CD1c-positive myeloid dendritic cell (primary cell): ENCODE results near the gene UNC13C.

Experiments used
- DNase-seq: peaks from one replicate; pipeline ENCODE4 v3.0.0-alpha.2; 2016; ENCODE audit errors: extremely low spot score

Gene UNC13C

DNA sequence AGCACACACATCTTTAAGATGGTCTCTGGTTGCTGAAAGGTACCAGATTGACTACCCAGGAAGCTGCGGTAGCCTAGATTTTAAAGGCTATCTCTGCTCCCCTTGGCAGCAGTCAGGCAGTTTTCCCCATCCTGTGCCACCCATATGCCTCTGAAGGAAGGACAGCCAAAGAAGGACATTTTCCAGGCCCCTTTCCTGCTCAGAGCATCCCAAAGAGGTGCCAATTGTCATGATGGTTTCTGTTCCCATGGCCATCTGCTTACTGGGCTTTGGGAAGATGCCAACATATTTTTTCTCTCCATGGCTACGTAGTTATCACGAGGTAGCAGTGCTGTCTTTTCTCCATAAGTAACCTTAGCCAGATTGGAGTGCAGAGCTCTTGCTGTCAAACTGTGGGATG, 39.7 kb downstream of the UNC13C start:
- no peak for DNase-seq

DNA sequence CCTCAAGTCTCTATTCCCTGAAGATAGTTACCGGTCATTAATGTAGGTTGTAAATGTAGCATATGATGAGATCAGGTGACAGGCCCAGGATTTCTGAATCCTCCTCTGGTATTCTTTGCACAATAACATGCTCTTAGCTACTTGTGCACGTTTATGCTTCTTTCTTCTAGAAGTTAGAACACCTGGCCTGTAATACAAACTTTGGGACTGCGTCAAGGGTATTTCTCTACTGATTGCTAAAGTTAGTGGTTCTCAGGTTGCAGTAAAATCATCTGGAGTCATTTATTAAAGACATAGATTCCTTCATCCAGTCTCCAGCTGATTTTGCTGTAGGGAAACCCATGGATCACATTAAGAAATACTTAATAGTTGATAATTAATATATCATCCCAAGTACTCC, 48.0 kb downstream of the UNC13C start:
- no peak for DNase-seq

DNA sequence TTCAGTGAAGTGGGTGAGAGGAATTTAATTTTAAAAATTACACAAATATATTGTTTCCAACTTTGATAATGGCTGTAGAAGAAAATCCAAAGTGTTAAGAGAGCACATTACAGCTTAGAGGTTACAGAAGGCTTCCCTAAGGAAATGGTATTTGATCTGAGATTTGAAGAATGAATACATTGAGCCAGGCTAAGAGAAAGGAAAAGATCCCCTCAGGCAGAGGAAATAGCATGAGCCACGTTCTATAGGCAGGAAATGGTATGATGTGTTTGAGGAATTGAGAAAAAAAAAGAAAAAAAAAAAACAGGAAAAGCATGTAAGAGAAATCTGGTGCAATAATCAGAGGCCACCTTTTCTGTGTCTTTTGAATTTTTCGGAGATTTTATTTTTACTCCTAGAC, 48.6 kb downstream of the UNC13C start:
- no peak for DNase-seq

DNA sequence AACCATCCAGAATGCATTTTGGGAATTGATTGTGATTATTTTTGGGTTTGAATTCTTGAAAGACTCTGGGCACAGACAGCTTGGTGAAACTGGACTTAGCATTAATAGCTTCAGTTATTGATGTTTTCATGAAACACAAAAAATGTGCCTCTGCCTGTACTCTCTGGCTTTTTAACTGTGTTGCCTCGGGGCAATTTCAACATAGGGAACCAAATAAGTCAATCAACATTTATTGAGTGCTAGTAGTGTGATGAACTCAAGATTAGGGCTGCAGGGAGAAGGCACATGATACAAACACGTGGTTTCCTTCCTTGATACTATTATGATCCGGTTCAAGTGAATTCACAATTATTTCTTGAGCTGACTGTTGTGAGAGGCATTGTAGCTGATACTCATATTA, 50.8 kb downstream of the UNC13C start:
- no peak for DNase-seq

DNA sequence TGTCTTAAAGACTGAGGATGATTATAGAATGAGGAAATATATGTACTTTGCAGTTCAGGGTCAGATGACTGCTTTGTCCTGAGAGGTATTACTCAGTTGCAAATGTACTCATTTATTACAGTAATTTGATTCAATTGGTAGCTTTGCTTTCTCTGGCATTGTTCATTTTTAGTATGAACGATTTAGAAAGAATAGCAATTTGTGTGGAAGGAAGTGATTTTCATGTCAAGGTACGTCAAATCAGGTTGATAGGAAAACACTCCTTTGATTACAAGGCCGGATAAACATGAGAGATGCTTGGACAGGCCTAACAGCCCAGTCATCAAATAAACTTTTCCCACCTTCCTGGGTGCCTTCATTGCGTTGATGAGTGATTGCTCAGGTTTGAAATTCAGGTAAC, 53.8 kb downstream of the UNC13C start:
- DNase-seq: no peak

DNA sequence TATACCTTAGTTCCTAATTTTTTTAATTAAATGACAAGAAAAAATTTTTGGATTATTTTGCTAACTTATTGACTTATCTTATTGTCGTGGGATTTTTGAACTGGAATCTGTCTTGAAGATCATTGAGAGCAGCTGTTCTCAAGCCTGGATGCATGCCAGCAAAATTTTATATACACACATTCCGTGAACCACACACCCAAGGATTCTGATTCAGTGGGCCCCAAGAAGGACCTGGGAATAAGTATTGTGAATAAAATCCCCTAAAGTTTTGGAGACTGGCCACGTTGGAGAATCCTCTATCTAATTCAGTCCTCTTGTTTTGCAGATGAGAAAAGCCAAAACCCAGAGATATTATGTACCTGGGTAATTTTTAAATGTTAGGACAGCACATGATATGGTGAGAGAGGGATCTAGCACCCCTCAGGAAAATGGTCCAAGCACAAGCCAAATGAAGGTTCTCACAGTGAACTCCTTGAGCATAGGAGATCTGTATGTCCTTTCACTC, 55.2 kb downstream of the UNC13C start:
- no peak for DNase-seq

DNA sequence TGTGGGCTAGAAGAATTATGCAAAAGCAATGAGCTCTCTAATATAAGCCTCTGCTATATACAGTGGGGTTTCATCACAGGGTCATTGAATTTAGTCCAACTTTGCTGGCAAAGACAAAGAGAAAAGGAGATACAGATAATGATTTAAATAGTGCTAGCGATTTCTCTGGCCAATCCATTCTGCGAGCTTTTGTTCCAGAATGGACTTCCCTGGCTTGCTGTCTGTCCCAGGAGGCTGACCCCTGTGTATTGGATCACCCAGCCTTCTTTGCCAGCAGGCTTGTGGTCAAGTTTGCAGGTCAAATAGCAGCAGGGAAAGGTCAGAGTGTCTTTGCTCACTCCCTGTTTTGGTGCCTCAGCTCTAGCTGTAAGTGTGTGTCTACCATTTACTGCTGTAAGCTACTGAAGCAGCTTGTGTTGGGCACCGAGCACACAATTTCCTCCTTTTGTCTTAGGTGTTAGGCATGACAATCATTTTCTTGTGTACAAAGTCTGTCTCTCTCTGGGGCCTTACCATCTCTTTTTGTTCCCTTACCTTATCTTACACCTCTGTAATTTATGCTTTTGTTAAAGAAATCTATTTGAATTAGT, 55.7 kb downstream of the UNC13C start:
- DNase-seq: no peak

DNA sequence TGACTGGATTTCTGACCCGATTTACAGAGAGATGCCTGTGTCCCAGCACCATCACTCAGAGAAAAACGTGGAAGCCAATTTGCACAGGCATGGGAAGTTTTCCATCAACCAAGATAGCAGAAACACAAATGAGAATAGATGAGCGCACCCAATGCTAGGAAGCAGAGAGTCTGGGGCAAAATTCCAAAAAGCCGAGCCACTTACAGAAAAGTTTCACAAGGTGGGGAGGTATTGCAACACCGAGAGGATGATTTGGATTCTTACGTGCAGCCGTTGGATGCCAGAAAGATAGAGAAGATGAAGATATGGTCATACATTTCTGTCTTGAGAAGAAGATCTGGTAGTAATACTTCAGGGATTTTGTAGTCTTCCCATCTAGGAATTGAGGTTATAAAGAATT, 57.4 kb downstream of the UNC13C start:
- no peak for DNase-seq

DNA sequence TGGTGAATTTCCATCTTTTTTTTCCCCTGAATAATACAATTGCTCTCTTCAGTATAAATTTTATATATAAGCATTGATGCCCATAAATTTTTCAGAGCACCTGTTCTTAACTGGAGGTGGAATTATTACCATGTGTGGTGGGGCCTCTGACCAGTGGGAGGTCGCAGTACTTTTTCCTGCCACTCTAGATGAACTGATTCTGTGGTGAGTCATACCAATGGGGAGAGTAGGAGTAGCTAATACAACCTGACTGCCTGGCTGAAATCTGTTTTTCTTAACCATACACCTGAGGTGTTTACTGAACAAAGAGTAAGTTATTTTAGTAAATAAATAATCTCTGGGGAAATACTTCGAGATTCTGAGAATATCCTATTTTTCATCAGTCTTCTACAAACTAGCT, 67.2 kb downstream of the UNC13C start:
- DNase-seq: no peak

DNA sequence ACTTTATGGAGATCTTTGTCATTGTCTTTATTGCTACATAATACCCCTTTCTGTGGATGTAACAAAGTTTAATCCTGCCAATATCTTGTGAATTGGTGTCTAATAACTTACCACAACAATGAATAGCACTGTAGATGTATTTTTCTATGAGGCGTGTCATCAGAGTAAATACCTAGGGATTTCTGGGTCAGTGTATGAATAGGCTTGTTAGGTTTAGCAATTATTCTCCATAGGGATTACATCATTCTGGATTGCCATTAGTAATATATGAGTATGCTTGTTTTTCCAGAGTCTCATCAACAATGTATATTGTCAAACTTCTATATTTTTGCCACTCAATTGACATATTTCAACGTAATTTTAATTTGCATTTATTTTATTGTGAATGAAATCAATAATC, 67.9 kb downstream of the UNC13C start:
- no peak for DNase-seq

DNA sequence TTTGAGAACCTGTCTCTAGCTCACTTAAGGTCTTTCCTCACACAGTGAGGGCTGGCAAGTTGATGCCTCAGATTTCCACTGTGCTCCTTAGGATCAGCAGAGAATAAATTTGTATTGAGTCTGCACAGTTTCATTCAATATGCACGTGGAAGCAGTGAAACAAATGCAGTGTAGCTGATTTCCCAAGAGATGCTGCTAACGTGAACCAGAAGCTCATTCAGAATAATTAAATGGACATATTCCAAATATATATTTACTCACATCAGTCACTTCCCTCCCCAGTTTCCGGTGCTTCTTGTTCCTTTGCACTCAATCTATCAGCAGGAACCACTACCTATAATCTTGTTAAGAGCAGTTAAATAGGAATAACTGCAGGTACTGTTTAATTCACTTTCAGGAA, 86.1 kb downstream of the UNC13C start:
- no peak for DNase-seq

DNA sequence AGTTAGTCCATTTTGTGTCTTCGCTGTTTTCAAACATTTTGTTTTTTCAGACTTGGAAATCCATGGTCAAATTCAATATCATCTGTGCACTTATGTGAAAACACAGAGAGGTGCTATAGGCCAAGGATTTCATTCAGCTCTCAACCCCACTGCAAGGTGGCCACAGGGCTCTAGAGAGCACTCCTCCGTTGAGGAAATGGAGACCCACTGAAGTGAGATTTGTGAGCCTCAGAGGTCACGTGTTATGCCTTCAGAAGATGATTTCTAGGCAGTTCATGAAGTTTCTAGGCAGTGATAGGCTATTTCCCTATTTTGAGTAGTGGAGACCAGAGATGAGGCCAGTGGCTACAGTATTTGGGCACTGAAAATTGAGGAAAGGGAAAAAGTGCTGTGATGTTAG, 88.2 kb downstream of the UNC13C start:
- DNase-seq: no peak

DNA sequence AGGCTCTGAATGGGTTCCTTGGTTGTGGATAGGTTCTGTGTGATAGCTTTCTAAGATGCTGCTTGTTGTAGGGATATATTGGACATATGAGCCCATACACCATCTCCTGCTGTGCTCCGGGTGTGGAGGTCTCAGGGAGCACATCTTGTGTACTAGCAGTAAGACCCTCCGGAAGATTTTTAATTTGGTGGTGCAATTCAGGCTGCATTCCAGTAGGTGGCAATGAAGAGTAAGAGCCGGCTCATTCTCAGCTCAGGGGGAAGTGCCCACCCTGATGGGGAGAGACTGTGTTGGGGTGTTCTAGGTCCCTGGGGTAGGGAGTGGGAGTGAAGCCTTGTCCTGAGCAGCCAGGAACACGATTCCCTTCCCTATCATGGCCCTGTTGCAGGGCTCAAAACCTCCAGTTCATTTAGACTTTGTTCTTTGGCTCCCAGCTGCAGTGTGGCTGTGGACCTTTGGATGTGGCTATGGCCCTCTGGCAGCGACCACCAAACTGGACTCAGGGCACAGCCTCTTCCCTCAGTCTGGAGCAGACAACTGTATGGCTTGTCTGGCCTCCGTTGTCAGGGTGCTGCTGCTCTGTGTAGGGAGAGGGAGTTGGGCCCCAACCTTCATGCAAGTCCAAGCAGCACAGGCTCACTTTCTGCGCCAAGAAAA, 104.7 kb downstream of the UNC13C start:
- peak; percentile 36 for DNase-seq

DNA sequence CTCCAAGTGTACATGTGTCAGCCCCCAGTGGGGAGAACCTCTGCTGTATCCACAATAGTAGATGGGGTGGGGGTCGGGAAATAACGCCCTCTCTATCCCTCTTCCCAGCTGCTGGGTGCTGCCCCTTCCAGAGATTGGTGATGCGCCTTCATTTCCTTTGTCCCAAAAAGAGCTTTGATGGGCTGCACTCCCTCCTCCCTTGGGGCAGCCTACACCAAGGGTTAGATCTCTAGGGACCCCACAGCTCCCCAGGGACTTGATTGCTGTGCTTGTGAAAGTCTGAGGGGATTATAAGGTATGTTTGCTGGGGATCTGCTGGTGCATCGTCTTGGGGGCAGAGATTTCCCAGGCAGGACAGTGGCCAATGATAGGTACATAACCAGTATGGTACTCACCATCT, 105.3 kb downstream of the UNC13C start:
- no peak for DNase-seq

DNA sequence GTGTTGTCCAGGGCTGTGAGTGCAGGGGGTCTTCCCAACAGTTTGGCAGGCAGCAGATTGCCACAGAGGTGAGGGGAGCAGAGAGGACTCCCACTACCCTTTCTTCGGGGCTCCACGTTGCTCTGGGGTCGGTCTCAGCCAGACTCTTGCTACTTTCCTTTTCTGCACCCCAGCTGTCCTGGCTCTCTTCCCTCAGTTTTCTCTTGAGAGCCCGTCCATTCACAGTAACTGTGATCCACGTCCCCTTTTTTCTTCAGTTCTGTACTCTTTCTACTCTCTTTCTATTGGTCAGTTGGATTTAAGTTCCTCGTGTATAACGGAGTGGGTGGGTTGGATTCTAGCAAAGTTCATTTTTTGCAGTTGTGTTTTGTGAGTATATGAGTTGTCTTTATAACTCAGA, 105.8 kb downstream of the UNC13C start:
- no peak for DNase-seq

DNA sequence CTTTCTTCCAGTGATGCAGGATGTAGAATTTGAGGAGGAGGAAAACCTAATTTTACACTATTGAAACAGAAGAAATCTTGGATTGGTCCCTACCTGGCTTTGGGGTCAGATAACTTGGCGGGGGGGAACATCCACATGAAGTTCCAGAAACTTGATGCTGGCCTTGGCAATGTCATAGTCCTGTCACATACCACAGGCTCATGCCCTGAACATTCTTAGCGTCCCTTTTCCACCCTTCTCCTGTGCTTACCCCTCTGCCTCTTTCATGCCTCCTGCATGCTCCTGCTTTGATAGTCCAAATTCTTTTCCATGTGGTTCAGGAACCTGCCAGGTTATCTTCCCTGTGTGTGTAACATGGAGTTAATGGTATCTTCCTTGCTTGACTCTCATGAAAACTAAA, 110.6 kb downstream of the UNC13C start:
- DNase-seq: no peak

DNA sequence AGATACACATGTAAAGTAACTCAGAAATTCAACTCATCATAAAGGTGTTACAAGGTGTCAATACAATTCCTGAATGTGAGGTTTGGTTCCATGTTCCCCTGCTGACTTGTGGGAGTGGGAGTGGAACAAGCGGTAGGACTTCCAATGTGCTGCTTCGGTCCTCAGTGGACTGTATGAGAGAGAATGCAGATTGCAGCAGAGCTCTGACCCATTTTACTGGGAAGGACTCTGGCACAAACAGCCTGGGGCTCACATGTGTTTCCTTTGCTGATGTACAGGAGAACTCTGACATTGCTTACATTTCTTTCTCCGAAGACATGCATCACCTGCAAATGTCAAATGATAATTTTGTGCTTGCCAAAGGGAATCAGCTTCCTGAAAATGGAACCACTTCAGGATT, 111.5 kb downstream of the UNC13C start:
- no peak for DNase-seq

DNA sequence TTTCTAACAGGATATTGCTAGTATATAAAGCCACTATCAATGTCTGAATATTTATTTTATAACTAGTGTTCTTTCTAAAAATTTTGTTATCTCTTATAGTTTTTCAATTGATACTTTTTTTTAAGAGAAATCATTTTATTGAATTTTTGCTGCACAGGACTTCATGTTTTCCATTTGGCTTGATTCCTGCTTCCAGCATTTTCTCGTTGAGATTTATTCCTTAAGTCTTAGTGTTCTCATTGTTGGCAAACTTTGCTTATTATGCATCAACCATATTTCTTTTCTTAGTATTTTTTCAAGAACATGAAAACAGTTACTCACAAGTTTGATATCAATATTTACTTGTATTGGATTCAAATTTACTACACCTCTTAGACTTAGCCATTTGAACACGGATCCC, 113.4 kb downstream of the UNC13C start:
- DNase-seq: no peak

DNA sequence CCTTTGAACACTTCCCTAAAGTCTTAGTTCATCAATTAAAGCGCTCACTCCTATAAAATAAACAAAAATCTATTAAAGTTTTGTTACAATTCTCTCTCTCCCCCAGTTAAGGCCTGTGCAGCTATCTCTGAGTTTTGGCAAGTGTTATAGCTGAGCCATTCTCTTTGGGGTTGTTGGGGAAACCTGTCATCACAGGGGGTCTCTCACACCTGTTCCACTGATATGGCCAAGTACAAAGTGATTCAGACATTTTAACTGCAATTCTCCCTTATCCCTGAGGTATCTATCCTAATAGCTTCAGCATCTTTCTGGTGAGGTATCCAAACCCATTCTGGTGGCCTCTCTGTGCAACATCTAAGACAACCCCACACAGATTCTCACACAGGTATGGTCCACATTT, 116.4 kb downstream of the UNC13C start:
- no peak for DNase-seq

DNA sequence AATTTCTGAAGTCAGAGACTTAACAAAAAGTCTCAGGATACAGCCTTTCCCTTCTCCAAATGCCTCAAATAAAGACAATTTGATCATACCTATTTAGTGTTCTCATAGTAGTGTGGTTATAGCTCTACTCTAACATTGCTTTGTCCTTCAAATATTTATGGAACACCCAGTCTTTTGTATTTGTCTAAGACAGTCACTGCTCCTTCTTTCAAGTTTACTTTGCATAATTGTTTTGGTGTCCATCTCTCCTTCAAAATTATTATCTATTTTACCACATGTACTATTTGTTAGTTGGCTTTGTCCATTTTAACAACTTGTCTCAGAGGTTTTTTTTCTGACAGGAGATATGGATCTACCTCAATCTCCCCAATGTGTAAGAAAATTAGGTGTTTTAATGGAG, 118.8 kb downstream of the UNC13C start:
- no peak for DNase-seq

DNA sequence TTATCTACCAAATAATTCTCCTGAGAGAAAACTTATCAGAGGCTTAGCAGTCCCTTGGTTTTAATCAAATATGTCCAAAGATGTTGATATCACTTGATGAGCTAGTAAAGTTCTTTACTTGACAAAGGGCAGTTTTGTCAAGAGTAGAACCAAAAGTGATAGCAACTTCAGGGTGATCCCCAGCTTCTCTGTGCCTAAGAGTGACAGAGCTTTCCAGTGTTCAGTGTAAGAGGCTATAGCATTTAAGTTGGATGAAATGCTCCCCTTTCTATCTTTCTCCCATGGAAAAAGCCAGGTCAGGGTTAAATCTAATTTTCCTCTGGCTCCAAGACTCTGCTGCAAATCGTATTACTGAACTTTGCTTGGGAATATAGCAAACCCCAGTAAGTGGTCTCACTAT, 120.8 kb downstream of the UNC13C start:
- DNase-seq: no peak

DNA sequence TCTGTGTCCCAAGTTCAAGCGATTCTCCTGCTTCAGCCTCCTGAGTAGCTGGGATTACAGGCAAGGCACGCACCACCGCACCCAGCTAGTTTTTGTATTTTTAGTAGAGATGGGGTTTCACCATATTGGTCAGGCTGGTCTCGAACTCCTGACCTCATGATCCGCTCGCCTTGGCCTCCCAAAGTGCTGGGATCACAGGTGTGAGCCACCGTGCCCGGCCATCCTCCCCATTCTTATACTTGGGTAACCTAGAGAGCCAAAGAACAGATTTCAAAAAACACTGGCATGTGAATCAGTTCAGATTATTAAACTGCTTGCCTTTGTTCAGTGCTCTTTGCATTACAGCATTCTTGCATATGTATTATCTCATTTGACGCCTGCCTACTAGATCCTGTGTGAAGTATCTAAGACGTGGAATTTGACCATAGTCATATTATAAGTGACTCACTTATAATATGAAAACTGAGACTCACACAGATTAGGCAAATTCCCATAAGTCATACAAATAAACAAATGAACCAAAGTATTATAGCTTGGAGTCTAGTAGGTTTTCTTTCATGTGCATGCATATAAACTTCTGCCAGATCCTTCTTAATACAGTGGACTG, 123.5 kb downstream of the UNC13C start:
- no peak for DNase-seq

DNA sequence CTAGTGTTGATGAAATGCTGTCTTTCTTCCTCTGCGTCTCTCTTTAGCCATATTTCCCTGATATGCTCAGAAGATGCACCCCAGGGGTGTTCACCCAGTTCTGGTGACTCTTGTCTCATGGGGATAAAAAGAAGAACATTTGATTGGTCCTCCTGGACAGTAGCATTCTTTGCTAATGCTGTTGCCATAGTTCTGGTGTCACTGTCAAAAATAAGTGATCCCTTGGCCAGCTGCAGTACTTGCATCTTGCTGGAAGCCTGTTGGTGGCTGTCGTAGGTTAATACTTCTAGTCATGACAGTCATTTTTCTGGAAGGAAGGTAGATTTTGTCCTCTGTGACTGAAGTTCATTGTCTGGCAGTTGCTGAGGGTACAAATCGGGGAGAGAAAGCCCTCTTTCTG, 124.5 kb downstream of the UNC13C start:
- no peak for DNase-seq

DNA sequence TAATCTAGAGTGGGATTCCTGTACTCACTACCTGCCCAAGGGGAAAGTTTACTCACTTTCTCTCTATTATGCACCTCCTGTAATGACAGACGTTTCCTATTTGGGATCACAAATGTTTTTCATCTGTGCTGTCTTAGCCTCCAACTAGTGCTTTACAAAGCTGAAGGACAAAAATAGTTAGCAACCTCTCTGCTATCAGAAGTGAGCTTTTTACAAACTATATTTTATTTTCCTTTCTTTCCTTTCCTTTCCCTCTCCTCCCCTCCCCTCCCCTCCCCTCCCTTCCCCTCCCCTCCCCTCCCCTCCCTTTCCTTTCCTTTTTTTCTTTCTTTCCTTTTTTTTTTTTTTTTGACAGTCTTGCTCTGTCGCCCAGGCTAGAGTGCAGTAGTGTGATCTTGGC, 130.8 kb downstream of the UNC13C start:
- DNase-seq: no peak
